ENCODE results near the gene ATG13.

- TF ChIP-seq, protein P1, sequence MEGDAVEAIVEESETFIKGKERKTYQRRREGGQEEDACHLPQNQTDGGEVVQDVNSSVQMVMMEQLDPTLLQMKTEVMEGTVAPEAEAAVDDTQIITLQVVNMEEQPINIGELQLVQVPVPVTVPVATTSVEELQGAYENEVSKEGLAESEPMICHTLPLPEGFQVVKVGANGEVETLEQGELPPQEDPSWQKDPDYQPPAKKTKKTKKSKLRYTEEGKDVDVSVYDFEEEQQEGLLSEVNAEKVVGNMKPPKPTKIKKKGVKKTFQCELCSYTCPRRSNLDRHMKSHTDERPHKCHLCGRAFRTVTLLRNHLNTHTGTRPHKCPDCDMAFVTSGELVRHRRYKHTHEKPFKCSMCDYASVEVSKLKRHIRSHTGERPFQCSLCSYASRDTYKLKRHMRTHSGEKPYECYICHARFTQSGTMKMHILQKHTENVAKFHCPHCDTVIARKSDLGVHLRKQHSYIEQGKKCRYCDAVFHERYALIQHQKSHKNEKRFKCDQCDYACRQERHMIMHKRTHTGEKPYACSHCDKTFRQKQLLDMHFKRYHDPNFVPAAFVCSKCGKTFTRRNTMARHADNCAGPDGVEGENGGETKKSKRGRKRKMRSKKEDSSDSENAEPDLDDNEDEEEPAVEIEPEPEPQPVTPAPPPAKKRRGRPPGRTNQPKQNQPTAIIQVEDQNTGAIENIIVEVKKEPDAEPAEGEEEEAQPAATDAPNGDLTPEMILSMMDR (IDR thresholded peaks at IDR 0.05) = no peak
- no peak for TF ChIP-seq POLR2A (IDR thresholded peaks at IDR 0.05)
Measured at GRCh38 chr11:46695345-46696211, 78.2 kb downstream of the ATG13 start.
